ENCODE data around the gene EPN3.

Gene EPN3

DNA sequence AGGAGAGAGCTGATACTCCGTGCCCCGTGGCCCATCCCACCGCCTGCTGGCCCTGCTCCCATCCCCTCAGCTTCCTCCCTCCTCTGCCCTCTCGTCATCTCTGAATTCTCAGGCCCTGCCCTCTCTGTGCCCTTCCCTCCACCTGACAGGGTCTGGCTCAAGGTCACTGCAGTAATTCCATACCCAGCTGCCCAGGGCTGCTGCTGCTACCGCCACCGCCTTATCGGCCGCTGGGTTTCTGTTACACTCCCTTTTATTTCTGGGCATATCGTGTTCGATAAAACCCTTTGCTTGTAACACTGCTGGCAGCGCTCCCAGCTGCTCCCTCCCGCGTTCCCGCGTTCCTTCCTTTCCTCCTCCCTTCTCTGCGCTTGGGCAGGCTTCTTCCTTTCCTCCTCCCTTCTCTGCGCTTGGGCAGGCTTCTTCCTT lies 1.2 kb downstream of the EPN3 start:
- H3K9me3 ChIP-seq (ENCODE audit: control insufficient read depth, insufficient read depth, low read depth, low read length): no peaks in the 10 kb centered on the region
- peaks cover 19% of the 10 kb centered on the region for H3K4me1 ChIP-seq (ENCODE audit: control insufficient read depth, insufficient read depth, low read length)
- H3K36me3 ChIP-seq (ENCODE audit: control insufficient read depth in 2 of 2, insufficient read depth in 1 of 2, low read length in 2 of 2): no peaks in the 10 kb centered on the region
- POLR2A ChIA-PET: interaction anchor here (3.1 kb wide), 1 partner anchor 8 kb away, joined by 12 read pairs; no protein-coding TSS in a partner anchor
- H3K27ac ChIP-seq (ENCODE audit: extremely low read depth, low read depth, low read length): no peak overlapping the region; the same call in 1 of the 2 replicates
- H3K4me3 ChIP-seq (ENCODE audit: low read depth, low read length): no peak overlapping the region
- CTCF ChIA-PET: interaction anchor here (0.9 kb wide), 1 partner anchor 13 kb away, joined by 4 read pairs; the partner anchor contains the start of gene SPATA20
- TF ChIP-seq ZNF544 (tag by site-specific recombination; IDR thresholded peaks at IDR 0.05): no peak
- peak; percentile 38 for TF ChIP-seq SP7 (tag by site-specific recombination; IDR thresholded peaks at IDR 0.05)
- TF ChIP-seq, protein P1, sequence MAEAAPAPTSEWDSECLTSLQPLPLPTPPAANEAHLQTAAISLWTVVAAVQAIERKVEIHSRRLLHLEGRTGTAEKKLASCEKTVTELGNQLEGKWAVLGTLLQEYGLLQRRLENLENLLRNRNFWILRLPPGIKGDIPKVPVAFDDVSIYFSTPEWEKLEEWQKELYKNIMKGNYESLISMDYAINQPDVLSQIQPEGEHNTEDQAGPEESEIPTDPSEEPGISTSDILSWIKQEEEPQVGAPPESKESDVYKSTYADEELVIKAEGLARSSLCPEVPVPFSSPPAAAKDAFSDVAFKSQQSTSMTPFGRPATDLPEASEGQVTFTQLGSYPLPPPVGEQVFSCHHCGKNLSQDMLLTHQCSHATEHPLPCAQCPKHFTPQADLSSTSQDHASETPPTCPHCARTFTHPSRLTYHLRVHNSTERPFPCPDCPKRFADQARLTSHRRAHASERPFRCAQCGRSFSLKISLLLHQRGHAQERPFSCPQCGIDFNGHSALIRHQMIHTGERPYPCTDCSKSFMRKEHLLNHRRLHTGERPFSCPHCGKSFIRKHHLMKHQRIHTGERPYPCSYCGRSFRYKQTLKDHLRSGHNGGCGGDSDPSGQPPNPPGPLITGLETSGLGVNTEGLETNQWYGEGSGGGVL (tag by site-specific recombination; IDR thresholded peaks at IDR 0.05): peak; percentile 54
- peak; percentile 15; the same call in 1 of the 2 replicates for TF ChIP-seq ZFP69B (tag by site-specific recombination; IDR thresholded peaks at IDR 0.05)
- TF ChIP-seq OSR2 (tag by site-specific recombination; IDR thresholded peaks at IDR 0.05): peak; percentile 95
- TF ChIP-seq ZNF354C (tag by site-specific recombination; IDR thresholded peaks at IDR 0.05; ENCODE audit: borderline replicate concordance, low read depth): no peak
- TF ChIP-seq, protein P2, sequence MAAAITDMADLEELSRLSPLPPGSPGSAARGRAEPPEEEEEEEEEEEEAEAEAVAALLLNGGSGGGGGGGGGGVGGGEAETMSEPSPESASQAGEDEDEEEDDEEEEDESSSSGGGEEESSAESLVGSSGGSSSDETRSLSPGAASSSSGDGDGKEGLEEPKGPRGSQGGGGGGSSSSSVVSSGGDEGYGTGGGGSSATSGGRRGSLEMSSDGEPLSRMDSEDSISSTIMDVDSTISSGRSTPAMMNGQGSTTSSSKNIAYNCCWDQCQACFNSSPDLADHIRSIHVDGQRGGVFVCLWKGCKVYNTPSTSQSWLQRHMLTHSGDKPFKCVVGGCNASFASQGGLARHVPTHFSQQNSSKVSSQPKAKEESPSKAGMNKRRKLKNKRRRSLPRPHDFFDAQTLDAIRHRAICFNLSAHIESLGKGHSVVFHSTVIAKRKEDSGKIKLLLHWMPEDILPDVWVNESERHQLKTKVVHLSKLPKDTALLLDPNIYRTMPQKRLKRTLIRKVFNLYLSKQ (tag by site-specific recombination; IDR thresholded peaks at IDR 0.05; ENCODE audit: borderline replicate concordance): no peak
- TF ChIP-seq, protein P3, sequence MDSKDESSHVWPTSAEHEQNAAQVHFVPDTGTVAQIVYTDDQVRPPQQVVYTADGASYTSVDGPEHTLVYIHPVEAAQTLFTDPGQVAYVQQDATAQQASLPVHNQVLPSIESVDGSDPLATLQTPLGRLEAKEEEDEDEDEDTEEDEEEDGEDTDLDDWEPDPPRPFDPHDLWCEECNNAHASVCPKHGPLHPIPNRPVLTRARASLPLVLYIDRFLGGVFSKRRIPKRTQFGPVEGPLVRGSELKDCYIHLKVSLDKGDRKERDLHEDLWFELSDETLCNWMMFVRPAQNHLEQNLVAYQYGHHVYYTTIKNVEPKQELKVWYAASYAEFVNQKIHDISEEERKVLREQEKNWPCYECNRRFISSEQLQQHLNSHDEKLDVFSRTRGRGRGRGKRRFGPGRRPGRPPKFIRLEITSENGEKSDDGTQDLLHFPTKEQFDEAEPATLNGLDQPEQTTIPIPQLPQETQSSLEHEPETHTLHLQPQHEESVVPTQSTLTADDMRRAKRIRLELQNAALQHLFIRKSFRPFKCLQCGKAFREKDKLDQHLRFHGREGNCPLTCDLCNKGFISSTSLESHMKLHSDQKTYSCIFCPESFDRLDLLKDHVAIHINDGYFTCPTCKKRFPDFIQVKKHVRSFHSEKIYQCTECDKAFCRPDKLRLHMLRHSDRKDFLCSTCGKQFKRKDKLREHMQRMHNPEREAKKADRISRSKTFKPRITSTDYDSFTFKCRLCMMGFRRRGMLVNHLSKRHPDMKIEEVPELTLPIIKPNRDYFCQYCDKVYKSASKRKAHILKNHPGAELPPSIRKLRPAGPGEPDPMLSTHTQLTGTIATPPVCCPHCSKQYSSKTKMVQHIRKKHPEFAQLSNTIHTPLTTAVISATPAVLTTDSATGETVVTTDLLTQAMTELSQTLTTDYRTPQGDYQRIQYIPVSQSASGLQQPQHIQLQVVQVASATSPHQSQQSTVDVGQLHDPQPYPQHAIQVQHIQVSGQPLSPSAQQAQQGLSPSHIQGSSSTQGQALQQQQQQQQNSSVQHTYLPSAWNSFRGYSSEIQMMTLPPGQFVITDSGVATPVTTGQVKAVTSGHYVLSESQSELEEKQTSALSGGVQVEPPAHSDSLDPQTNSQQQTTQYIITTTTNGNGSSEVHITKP (tag by site-specific recombination; IDR thresholded peaks at IDR 0.05): peak; percentile 44; the same call in 1 of the 2 replicates
- peak; percentile 68 for TF ChIP-seq ZXDB (tag by site-specific recombination; IDR thresholded peaks at IDR 0.05)
- TF ChIP-seq ZBTB8A (tag by site-specific recombination; IDR thresholded peaks at IDR 0.05): peak; percentile 29; the same call in 1 of the 2 replicates
- TF ChIP-seq, protein P4, sequence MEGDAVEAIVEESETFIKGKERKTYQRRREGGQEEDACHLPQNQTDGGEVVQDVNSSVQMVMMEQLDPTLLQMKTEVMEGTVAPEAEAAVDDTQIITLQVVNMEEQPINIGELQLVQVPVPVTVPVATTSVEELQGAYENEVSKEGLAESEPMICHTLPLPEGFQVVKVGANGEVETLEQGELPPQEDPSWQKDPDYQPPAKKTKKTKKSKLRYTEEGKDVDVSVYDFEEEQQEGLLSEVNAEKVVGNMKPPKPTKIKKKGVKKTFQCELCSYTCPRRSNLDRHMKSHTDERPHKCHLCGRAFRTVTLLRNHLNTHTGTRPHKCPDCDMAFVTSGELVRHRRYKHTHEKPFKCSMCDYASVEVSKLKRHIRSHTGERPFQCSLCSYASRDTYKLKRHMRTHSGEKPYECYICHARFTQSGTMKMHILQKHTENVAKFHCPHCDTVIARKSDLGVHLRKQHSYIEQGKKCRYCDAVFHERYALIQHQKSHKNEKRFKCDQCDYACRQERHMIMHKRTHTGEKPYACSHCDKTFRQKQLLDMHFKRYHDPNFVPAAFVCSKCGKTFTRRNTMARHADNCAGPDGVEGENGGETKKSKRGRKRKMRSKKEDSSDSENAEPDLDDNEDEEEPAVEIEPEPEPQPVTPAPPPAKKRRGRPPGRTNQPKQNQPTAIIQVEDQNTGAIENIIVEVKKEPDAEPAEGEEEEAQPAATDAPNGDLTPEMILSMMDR (tag by site-specific recombination; IDR thresholded peaks at IDR 0.05): no peak
- TF ChIP-seq ZBTB20 (tag by site-specific recombination; IDR thresholded peaks at IDR 0.05): peak; percentile 60
- TF ChIP-seq GLIS1 (tag by site-specific recombination; IDR thresholded peaks at IDR 0.05): no peak
- TF ChIP-seq ZNF366 (tag by site-specific recombination; conservative IDR thresholded peaks at IDR 0.05): peak; percentile 41
- TF ChIP-seq, protein P5, sequence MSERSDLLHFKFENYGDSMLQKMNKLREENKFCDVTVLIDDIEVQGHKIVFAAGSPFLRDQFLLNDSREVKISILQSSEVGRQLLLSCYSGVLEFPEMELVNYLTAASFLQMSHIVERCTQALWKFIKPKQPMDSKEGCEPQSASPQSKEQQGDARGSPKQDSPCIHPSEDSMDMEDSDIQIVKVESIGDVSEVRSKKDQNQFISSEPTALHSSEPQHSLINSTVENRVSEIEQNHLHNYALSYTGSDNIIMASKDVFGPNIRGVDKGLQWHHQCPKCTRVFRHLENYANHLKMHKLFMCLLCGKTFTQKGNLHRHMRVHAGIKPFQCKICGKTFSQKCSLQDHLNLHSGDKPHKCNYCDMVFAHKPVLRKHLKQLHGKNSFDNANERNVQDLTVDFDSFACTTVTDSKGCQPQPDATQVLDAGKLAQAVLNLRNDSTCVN (tag by site-specific recombination; optimal IDR thresholded peaks at IDR 0.05): peak; percentile 59
- TF ChIP-seq ZBTB17 (tag by site-specific recombination; IDR thresholded peaks at IDR 0.05): peak; percentile 72
- TF ChIP-seq FEZF1 (tag by site-specific recombination; IDR thresholded peaks at IDR 0.05): 0 out of 2 replicates have a peak, but pooled peaks have one; percentile 21
- no peak for TF ChIP-seq ZNF23 (tag by site-specific recombination; IDR thresholded peaks at IDR 0.05; ENCODE audit: borderline replicate concordance)
- peak; percentile 74; the same call in 1 of the 2 replicates for TF ChIP-seq ZNF394 (tag by site-specific recombination; IDR thresholded peaks at IDR 0.05; ENCODE audit: borderline replicate concordance)
- TF ChIP-seq ZNF248 (tag by site-specific recombination; IDR thresholded peaks at IDR 0.05): no peak
- no peak for TF ChIP-seq ZNF274 (IDR thresholded peaks at IDR 0.05; ENCODE audit: low read length)
- TF ChIP-seq ZNF274 (tag by site-specific recombination; IDR thresholded peaks at IDR 0.05; ENCODE audit: borderline replicate concordance): no peak
- TF ChIP-seq KLF8 (tag by site-specific recombination; IDR thresholded peaks at IDR 0.05): no peak
- no peak for TF ChIP-seq ZBTB7A (tag by site-specific recombination; IDR thresholded peaks at IDR 0.05; ENCODE audit: low read depth)
- no peak for TF ChIP-seq ZSCAN16 (tag by site-specific recombination; IDR thresholded peaks at IDR 0.05)
- TF ChIP-seq SP3 (tag by site-specific recombination; IDR thresholded peaks at IDR 0.05): no peak; the same call in 1 of the 2 replicates
- TF ChIP-seq, protein P6, sequence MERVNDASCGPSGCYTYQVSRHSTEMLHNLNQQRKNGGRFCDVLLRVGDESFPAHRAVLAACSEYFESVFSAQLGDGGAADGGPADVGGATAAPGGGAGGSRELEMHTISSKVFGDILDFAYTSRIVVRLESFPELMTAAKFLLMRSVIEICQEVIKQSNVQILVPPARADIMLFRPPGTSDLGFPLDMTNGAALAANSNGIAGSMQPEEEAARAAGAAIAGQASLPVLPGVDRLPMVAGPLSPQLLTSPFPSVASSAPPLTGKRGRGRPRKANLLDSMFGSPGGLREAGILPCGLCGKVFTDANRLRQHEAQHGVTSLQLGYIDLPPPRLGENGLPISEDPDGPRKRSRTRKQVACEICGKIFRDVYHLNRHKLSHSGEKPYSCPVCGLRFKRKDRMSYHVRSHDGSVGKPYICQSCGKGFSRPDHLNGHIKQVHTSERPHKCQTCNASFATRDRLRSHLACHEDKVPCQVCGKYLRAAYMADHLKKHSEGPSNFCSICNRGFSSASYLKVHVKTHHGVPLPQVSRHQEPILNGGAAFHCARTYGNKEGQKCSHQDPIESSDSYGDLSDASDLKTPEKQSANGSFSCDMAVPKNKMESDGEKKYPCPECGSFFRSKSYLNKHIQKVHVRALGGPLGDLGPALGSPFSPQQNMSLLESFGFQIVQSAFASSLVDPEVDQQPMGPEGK (tag by site-specific recombination; IDR thresholded peaks at IDR 0.05): peak; percentile 36

All from HEK293 (cell line).